Neural progenitor cell (in vitro differentiated cells): ENCODE measurements around the gene AMN.

Source experiments
- CTCF ChIP-seq: fragments of 200-600 bp; sonication (generic); IDR thresholded peaks from 2 replicates; pipeline ENCODE4 v1.5.1; 2017; ENCODE audit warnings: antibody characterized with exemption, mild to moderate bottlenecking
- EZH2 ChIP-seq: fragments of 200-600 bp; sonication (generic); IDR thresholded peaks from 2 replicates; pipeline ENCODE4 v1.6.1; 2017; ENCODE audit warnings: antibody characterized with exemption, mild to moderate bottlenecking, moderate library complexity
- EZH2phosphoT487 ChIP-seq: fragments of 200-600 bp; sonication (generic); IDR thresholded peaks from 2 replicates; pipeline ENCODE4 v1.6.1; 2017; ENCODE audit warnings: antibody characterized with exemption

- TF ChIP-seq EZH2phosphoT487 (no peak), CTCF (no peak), EZH2 (no peak)
These were observed 44.4 kb downstream of the AMN start for GRCh38 chr14:102966681-102967505.
